GOT3 (cell line): ENCODE measurements around the gene PLXNA4.

Experiments used
- DNase-seq: peaks from one replicate; lab custom pipeline; 2025; ENCODE audit warnings: mixed read lengths; lab: John Stamatoyannopoulos, UW

Gene PLXNA4

DNA sequence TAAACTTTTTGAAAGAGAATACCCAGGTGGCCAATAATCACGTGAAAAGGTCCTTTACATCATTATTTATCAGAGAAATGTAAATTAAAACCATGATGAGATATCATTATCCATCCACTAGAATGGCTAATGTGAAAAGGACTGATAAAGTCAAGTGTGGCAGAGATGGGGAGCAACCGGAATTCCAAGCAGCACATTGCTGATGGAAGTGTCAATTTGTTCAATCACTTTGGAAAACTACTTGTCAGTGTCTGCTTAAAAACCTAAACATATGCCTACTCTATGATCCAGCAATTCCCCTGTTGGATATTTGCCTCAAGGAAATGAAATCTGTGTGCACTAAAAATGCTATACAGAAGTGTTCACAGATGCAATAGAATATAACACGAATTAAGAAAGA, 465.6 kb downstream of the PLXNA4 start:
- no peak for DNase-seq

DNA sequence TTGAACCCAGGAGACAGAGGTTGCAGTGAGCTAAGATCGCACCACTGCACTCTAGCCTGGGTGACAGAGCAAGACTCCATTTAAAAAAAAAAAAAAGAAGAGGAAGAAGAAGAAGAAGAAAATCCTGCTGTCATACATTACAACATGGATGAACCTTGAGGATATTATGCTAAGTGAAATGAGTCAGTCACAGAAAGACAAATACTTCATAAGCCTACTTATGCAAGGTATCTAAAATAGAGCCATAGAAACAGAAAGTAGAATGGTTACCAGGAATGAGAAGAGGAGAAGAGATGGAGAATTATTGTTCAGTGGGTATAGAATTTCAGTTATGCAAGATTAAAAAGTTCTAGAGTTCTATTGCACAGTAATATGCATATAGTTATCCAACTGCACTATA, 466.5 kb downstream of the PLXNA4 start:
- no peak for DNase-seq

DNA sequence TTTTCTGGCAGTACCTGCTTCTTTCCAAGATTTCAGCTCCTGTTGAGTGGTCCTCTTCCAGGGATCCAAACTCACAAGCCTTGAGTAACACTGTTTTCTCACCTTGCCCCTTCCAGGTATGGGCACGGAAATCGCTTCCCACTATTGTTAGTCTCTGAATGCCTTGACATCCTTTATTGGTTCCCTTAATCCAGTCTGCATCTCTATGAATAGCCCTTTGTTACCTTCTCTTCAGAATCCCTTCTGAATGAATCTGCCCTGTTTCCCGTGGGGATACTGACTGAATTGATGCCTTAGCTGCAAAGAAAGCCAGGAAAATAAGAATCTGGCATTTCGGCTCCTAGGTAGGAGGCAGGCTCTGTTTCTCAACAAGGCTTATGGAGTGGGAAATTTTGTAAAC, 467.7 kb downstream of the PLXNA4 start:
- no peak for DNase-seq

DNA sequence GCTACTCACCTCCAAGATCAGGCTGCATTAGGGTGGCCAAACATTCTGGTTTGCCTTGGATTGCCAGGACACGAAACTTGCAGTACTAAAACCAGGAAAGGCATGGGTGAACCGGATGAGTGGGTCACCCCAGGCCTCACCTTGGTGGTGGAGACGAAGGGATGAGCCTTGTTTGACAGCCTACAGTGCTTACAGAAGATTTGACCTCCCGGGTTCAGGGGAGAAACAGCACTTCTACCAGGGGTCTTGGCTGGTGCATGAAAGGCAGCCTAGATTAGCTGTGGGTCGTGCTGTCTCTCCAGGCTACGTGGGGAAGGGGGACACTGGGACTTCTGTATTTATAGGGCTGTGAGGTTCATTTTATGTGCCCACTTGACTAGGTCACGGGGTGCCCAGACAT, 469.8 kb downstream of the PLXNA4 start:
- DNase-seq, result no peak

DNA sequence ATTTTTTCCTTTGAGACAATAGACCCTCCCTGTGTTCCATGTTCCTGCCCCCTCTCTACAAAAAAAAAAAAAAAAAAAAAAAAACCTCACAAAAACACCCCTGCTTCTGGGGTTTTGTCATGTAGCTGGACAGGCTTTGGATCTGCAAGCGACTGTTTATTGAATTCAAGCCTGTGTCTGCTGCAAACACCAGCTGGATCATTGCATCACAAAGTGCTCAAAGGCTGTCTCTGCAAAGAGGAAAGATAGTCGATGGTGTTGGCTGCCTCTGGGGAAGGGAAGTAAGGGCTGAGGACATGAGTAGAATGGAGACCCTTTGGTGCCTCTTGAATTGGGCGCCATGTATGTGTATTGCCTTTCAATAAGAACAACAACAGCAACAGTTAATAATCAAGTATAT, 471.2 kb downstream of the PLXNA4 start:
- no peak for DNase-seq

DNA sequence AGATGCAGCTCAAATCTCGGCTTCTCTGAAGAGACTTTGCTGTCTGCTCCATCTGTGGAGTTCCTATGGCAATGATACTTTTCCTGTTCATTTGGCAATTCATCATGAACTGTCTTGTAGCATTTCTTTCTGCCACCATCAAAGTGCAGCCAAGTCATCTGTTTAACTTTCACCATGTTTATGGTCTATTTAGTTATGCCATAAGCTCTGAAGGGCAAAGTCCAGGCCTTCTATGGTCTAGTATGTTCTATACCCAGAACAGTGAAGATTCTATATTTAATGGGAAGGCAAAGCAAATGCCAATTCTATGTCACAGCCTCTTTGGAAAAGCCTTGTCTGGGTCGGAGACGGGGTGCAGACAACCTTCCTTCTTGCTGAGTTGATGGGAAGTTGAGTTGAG, 472.6 kb downstream of the PLXNA4 start:
- DNase-seq, result no peak

DNA sequence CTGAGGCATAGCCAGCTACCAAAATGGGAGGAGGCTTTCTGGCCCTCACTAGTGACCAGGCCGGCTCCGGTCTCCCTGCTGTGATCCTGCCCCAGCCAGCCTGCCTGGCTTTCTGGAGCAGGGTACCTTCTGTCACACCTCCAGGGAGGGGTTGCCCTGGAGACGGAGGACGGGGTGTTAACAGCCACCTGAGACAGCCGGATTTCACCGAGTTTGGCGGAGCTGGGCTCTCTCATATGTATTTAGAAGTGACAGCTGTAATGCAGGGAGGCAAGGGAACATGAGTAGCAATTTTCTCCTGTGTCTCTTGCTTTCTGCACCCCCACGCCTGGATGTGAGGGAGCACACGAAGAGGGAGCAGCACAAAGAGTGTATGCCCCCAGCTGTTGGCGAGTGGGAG, 473.3 kb downstream of the PLXNA4 start:
- DNase-seq, result no peak

DNA sequence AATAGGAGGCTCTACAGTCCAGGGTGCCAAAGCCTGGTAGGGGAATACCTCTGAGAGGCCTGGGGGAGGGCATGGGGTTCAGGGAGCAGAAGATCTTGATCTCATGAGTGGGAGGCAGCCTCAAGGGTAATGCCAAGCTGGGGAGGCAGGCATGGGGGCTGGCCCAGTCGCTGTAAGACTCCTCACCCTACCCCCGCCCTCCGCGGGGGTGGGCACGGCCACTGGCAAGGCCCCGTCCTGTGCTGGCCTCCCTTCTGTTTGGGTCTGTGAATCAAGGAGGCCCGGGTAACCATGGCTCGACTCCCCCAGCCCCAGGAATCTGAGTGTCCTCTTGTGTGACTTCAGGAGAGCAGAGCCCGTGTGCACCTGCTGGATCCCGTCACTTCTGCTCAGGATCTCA, 473.9 kb downstream of the PLXNA4 start:
- no peak for DNase-seq

DNA sequence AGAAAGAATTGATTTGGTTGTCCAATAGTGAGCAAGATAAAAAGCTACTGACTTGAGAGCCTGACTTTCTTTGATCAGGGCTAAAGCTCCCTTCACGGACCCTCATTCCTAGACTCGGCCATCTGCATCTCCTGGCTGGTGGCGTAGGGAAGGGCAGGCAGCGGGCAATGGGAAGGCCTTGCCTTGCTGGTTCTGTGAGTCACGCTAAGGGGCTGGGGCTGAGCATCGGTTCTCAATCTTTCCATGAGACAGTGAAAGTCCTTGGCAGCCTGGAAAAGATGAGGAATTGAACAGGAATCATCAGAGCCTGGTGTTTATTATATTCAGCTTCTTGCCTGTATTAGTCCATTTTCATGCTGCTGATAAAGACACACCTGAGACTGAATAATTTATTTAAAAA, 475.3 kb downstream of the PLXNA4 start:
- no peak for DNase-seq

DNA sequence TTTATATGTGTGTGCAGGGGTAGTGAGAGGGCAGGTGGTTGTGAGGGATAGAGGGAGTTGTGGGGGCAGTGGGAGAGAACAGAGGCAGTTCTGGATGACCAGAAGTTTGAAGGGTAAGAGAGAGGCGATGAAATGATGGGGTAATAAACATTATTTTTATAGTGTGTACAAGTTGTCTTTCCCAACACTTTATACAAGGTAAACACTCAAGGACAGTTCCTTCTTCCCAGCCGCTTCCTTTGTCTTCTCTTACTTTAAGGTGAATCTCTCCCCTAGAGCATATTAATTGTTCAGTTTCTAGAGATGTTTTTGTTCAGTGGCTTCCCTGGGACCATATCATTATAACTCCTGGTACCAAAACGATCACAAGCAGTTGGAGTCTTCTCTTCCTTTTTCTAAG, 475.8 kb downstream of the PLXNA4 start:
- DNase-seq, result no peak

DNA sequence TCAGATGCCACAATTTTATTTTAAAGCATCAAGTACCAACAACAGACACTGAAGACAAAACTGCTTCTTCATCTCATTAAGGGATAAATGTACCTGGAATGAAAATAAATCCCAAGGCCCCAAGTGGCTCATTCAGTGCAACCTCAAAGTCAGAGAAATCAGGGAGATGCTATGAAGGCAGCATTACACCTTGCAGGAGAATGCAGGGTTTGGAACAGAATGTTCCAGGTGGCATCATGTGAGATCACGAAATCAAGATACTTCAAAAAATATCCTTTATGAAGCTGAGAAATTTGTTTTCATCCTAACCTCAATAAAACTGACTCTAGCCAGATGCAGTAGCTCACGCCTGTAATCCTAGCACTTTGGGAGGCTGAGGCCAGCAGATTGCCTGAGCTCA, 477.1 kb downstream of the PLXNA4 start:
- no peak for DNase-seq

DNA sequence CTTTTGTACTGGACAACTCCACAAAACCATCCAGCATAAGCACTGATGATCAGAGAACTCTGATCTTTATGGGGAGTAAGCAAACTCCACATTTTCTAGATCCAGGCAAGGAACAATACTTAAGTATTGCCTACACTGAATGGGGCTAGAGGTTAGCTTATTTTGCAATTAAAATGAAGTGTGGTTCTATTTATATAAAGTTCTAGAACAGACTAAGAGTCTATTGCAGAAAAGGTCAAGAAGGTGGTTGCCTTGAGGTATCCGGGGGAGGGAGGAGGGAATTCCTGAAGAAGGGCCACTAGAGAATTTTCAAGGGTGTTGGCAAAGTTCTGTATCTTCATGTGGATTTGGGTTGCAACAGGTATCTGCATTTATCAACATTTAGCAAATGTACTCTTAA, 477.9 kb downstream of the PLXNA4 start:
- no peak for DNase-seq

DNA sequence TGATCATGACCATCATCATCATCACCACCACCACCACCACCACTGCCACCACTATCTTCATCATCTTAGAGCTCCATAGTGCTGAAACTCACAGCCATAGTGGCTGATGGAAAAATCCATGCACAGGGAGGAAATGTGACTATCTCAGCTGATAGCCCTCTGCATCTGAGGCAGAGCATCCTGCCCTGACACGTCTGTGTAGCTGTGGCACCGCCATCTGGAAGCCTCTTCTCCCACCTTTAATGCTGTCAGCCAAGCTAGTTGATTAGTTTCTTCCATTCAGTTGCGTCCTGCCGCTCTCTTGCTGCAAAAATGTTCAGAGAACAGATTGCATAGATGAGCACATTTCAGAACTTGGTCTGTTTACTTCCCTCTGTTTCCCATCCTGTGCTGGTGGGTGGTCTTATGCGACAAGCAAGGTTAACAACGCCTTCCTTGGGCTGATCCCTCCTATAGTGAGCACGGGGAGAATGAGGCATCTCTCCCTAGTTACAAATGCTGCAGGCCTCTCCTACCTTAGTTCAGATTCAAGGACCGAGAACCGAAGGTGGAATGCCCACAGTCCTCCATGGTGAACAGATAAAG, 478.6 kb downstream of the PLXNA4 start:
- no peak for DNase-seq

DNA sequence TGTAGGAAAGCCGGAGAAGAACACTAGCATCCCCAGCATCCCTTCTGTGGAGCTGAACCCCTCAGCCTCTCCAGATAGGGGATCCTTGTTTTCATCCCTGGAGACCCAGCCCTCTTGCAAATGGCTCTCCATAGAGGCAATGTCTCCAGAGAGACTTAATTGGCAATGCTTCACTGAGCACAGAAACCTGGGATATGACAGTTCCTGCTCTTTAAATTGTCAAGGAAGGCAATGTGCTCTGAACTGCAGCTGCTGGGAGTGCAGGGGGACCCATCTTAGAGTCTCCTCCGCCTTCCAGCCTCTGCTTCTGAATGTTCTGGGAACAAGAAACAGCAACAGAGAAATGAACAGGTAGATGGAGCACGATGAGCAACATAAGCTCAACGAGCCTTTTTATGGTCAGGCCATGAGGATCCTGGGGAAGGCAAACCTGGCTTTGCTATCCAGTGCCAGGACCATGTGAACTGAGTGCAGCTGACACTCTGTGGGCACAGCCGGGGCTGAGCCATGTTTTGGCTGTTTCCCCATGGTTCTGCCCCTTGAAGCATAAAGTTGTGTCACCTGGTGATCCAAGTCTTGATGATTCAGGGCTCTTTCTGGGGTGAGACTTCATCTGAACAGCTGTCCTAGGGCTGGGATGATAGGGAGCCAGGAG, 481.0 kb downstream of the PLXNA4 start:
- no peak for DNase-seq

DNA sequence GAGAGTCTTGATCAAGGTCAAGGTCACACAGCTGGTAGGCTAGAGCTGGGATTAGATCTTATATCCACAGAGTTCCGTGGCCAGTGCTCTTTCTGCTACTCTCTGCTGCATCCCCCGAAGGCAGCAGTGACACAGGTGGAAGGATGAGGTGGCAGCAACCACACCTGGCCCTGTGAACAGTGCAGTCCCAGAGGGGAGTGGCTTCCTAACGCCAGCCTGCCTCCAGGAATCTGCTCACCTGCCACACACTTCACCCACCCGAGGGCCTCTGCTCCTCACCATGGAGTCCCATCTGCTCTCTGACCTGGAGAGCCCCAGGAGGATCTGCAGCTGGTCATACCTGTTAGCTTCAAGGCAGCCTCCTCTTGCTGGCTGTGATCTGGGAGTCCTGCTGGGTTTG, 484.2 kb downstream of the PLXNA4 start:
- no peak for DNase-seq

DNA sequence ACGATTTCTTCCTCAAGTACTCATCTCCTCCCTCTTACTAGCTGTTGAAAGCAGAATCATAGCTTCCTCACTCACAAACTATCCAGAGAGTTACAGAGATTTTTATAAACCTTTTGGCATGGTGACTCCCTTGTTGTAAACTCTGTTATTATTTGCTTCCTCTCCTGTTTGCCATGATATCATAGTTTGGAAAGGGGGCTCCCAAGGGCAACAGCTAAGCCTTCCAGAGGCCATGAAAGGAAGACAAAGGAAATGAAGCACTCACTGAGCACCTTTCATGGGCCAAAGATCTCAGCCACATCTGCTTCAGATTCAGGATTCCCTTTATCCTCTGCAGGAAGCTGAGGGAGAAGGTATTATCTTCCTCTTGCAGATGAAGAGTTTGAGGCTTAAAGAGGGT, 484.6 kb downstream of the PLXNA4 start:
- no peak for DNase-seq

DNA sequence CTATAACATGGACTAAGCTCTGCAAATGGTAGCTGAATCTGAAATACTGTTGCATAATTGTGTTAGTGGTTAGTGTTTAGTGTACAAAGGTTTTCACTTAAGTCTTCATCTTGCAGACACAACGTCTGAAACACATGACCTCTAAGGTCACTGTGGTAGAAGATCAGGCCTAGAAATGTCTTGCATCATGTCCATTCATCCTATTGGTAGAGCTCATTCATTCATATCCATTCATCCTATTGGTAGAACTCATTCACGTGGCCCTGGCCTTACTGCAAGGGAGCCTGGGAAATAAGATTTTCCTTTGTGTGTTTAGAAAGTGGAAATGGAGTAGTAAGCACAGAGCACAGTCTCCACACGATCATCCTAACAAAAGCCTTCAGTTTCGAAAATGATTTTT, 485.8 kb downstream of the PLXNA4 start:
- DNase-seq, result no peak

DNA sequence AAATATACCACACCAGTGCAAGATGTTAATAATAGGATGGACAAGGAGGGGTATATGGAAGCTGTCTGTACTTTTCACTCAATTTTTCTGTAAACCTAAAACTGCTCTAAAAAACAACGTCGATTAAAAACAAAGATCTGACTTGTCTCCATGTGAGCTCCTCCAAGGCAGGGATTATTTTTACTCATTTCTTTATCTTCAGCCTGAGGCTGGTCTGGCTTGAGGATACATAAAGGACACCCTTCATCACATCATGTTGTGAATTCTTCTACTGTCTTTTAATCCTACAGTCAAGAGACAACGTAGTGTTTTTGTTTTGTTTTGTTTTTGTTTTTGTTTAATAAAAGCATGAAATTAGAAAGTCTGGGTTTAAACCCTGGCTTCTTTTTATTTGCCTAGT, 486.9 kb downstream of the PLXNA4 start:
- DNase-seq, result no peak

DNA sequence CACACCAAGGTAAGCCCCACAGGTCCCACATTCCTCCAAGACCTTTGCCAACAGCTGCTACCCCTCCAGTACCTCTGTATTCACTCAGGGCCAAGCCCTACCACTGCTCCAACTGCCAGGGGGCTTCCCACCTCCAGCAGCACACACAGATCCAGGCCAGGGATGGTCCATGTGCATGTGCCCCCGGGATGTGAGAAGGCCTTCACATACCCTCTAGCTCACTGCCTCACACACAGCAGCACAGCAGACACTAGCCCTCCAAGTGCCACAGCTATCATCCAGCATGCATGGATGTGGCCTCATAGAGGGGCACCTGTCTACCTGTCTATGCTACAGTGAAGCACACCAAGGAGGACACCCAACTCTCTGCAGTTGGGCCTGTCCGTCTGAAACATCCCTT, 488.8 kb downstream of the PLXNA4 start:
- no peak for DNase-seq

DNA sequence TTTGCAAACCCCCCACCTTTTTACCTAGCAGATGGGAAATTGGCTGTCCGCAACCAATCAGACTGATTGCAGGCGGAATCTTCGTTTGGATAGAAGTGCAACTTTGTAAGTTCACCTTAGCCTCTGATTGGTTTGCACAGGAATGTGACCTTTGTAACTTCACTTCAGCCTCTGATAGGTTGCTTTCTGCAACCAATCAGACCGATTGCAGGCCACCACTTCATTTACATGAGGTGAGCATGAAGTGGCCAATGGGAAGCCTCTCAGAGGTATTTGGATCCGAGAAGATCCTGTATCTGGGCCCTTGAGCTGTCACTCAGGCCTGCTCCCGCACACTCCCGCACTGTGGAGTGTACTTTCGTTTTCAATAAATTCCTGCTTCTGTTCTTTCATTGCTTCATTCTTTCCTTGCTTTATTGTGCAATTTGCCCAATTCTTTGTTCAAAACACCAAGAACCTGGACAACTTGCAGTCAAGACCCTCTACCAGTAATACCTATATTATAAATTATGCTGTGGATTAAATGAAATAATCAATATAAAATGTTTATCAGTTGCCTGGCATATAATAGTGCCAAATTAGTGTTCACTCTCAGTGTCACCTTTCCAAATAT, 491.4 kb downstream of the PLXNA4 start:
- no peak for DNase-seq

DNA sequence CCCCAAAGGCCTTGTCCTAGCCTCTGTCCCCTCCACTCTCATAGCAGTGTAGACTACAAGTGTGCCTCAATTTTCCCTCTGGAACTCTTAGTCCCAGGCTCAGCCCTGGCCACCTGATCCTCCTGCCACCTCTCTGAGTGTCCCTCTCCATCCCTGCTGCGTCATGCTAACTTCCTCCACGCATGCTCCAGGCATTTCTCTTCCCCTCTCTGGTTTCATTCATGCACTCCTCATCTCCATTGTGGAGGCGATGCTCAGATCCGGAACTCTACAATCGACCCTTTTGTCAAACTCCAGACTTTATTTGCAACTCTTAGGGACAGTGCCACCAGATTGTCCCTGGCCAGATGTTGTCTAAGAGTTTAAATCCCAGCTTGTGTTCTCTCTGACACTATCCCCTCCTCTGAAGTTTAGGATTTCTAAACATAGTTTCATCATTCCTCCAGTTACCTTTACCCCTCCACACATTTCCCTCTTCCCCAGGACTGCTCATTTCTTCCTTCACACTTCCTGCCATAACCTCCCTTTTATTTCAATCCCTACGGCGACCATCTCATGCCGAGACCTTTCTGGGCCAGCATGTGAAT, 492.6 kb downstream of the PLXNA4 start:
- no peak for DNase-seq

DNA sequence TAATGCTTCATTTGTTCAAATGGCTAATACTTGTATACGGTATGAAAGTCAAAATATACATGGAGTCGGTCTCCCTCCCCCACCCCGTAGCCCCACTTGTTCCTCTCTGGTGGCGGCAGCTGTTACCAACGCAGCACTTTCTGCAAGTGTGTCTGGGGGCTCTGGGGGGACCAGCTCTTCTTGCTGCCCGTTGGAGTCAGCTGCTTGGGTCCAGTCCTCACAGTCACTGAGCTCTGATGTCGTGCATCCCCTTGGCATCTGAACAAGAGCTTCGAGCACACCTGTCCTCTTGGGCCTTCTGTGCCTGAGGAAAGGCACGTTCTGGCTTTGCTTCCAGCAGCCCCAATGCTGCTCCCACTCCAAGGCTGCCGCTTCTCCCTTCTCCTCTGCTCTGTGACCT, 493.1 kb downstream of the PLXNA4 start:
- no peak for DNase-seq

DNA sequence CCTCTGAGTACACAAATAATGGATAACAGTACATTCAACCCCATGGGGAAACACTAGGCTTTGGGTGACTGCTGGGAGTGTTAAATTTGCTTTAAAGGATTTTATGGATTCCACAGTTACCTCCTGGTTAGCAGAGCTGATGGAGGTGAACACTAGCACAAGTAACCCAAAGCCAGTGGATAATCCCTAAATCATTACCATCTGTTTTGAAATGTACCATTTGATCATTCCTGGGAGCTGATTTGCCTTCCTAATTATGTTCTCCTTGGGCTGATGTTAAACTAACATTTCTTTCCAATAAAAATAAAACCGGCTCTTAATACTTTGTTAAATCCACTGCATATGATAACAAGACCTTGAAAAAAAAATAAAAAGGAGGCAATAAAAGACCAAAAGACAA, 493.9 kb downstream of the PLXNA4 start:
- DNase-seq, result no peak

DNA sequence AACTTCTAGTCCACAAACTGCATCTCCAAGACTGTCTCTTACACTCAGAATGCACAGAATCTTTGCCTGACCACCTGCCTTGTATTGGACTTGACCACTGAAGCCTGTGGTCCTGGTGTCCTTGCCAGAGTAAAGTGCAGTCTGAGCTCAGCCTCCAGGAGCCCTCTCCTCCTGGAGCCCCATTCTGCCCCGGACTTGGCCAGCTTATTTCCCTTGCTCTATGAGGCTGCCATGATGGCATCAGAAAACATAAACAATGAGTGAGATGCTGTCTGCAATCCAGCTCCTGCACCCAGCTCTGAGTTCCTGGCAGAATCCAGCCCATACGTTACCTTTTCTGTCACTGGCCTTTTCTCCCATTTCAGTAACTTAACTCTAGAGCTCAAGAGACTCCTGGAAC, 494.6 kb downstream of the PLXNA4 start:
- no peak for DNase-seq
